Measurements from ENCODE around the gene SPRING1. TPM values are rescaled to one million over a fixed set of nuclear protein-coding genes. Genes with fewer than 3 reads are reported as not detected.
"Not testable (repeated sequence)": the region's sequence is repeated elsewhere in the genome, so short reads cannot be mapped to it uniquely, and the experiment has no call there.

SPRING1 gene
- total and polyA plus RNA-seq, 2 donors (not counting 1 experiment from before 2014, with no cell fraction given) = 12.9 to 43.7 TPM

- DNase-seq; POLR2A ChIA-PET; H3K36me3 ChIP-seq (replicated peaks in 1 of 2; ENCODE audit: control extremely low read depth in 1 of 2, control insufficient read depth in 1 of 2, extremely low read depth in 1 of 2, insufficient read depth in 2 of 2, low read length in 1 of 2); H3K9me3 Mint-ChIP-seq (ENCODE audit: insufficient read depth); CTCF ChIA-PET; H3K27ac Mint-ChIP-seq; H3K4me1 ChIP-seq (ENCODE audit: control insufficient read depth in 2 of 2, insufficient read depth in 2 of 2, low read length in 2 of 2); H4K20me1 ChIP-seq (ENCODE audit: control insufficient read depth, insufficient read depth, low read length, poor library complexity, severe bottlenecking); H3K4me3 Mint-ChIP-seq; H3K79me2 ChIP-seq (ENCODE audit: control insufficient read depth, insufficient read depth, low read length); H2AFZ ChIP-seq (ENCODE audit: insufficient read depth, low read depth, low read length, poor library complexity, severe bottlenecking); H3K4me1 Mint-ChIP-seq; H3K27me3 Mint-ChIP-seq; H3K27me3 ChIP-seq (replicated peaks in 1 of 4; ENCODE audit: control extremely low read depth in 1 of 4, control insufficient read depth in 3 of 4, insufficient read depth in 4 of 4, low read length in 3 of 4); H3K9me3 ChIP-seq (ENCODE audit: control extremely low read depth in 1 of 3, control insufficient read depth in 2 of 3, insufficient read depth in 1 of 3, low read length in 2 of 3); H3K4me2 ChIP-seq (replicated peaks; ENCODE audit: low read depth, low read length, poor library complexity, severe bottlenecking); H3K27ac ChIP-seq (ENCODE audit: low read length in 2 of 2); ATAC-seq (ENCODE audit: low read depth); H3K4me3 ChIP-seq (ENCODE audit: control extremely low read depth in 1 of 5, extremely low read depth in 1 of 5, insufficient read depth in 1 of 5, low read depth in 2 of 5, low read length in 4 of 5); intact Hi-C loops (cut with micrococcal nuclease); H3K9ac ChIP-seq (ENCODE audit: low read length): not testable (repeated sequence)
- 100% methylated on average over 1 of the region's 5 CpGs for whole genome bisulfite sequencing (ENCODE audit: insufficient coverage)
Measured at GRCh38 chr12:116754097-116754496, 16.2 kb upstream of the SPRING1 start.

GRCh38 chr12:116750298-116750697 lies 12.4 kb upstream of the SPRING1 start:
- no peak for TF ChIP-seq EZH2 (IDR thresholded peaks at IDR 0.05; ENCODE audit: borderline replicate concordance, insufficient read depth, low read depth, low read length, poor library complexity, severe bottlenecking)
- no peak for TF ChIP-seq CTCF (IDR thresholded peaks at IDR 0.05)
- H3K9me3 ChIP-seq (ENCODE audit: control extremely low read depth in 1 of 3, control insufficient read depth in 2 of 3, insufficient read depth in 1 of 3, low read length in 2 of 3) = peaks cover 0 to 3% (median 0%) of the 10 kb centered on the region in 3 donors
- H4K20me1 ChIP-seq (ENCODE audit: control insufficient read depth, insufficient read depth, low read length, poor library complexity, severe bottlenecking) = no peaks in the 10 kb centered on the region
- H3K4me2 ChIP-seq (replicated peaks; ENCODE audit: low read depth, low read length, poor library complexity, severe bottlenecking) = no peak overlapping the region
- no peak overlapping the region for H3K27ac ChIP-seq (ENCODE audit: low read length in 2 of 2)
- Mint-ChIP-seq H3K27ac (no peak overlapping the region), H3K27me3 (no peaks in the 10 kb centered on the region), H3K4me3 (no peak overlapping the region), H3K4me1 (no peaks in the 10 kb centered on the region), H3K9me3 (ENCODE audit: insufficient read depth) (no peaks in the 10 kb centered on the region)
- no peak for ATAC-seq (ENCODE audit: low read depth)
- no peak for DNase-seq
- no peak overlapping the region for H2AFZ ChIP-seq (ENCODE audit: insufficient read depth, low read depth, low read length, poor library complexity, severe bottlenecking)
- intact Hi-C loops (cut with micrococcal nuclease) = no loop called here
- no peaks in the 10 kb centered on the region for H3K79me2 ChIP-seq (ENCODE audit: control insufficient read depth, insufficient read depth, low read length)
- H3K4me3 ChIP-seq (ENCODE audit: control extremely low read depth in 1 of 5, extremely low read depth in 1 of 5, insufficient read depth in 1 of 5, low read depth in 2 of 5, low read length in 4 of 5) = no peak overlapping the region
- ChIA-PET POLR2A (no interaction called here), CTCF (no interaction called here)
- H3K4me1 ChIP-seq (ENCODE audit: control insufficient read depth in 2 of 2, insufficient read depth in 2 of 2, low read length in 2 of 2) = no peaks in the 10 kb centered on the region
- H3K9ac ChIP-seq (ENCODE audit: low read length) = no peak overlapping the region
- no peaks in the 10 kb centered on the region for H3K36me3 ChIP-seq (replicated peaks in 1 of 2; ENCODE audit: control extremely low read depth in 1 of 2, control insufficient read depth in 1 of 2, extremely low read depth in 1 of 2, insufficient read depth in 2 of 2, low read length in 1 of 2)
- H3K27me3 ChIP-seq (replicated peaks in 1 of 4; ENCODE audit: control extremely low read depth in 1 of 4, control insufficient read depth in 3 of 4, insufficient read depth in 4 of 4, low read length in 3 of 4) = no peaks in the 10 kb centered on the region
- WGBS (ENCODE audit: insufficient coverage) = 100% methylated on average over 4 of the region's 4 CpGs

Data from B cell (primary cell).